Ascending aorta (tissue), 2 donors: ENCODE results near the gene CDKL5. TPM values are rescaled to one million over a fixed set of nuclear protein-coding genes. Genes with fewer than 3 reads are reported as not detected.

Experiments used
- DNase-seq, 2 donors: peaks; one replicate each; pipeline ENCODE4 v3.0.0-alpha.2; 2019; ENCODE audit warnings: low spot score in 2 of 2
- H3K27ac ChIP-seq, 2 donors: fragments of 200-600 bp; sonication (generic); one replicate each; pipeline ENCODE4 v1.5.1; 2016 to 2017; ENCODE audit warnings: mild to moderate bottlenecking in 1 of 2
- H3K27me3 ChIP-seq: fragments of 200-600 bp; sonication (generic); one replicate; pipeline ENCODE4 v1.5.1; 2017
- H3K36me3 ChIP-seq, 2 donors: fragments of 200-600 bp; sonication (generic); one replicate each; pipeline ENCODE4 v1.5.1; 2016
- H3K4me1 ChIP-seq, 2 donors: fragments of 200-600 bp; sonication (generic); one replicate each; pipeline ENCODE4 v1.5.1; 2016 to 2017; ENCODE audit warnings: mild to moderate bottlenecking in 1 of 2
- H3K4me3 ChIP-seq, 2 donors: fragments of 200-600 bp; sonication (generic); one replicate each; pipeline ENCODE4 v1.5.1; 2016 to 2017; ENCODE audit warnings: mild to moderate bottlenecking in 1 of 2
- H3K9me3 ChIP-seq, 2 donors: fragments of 200-600 bp; sonication (generic); one replicate each; pipeline ENCODE4 v1.5.1; 2016
- CTCF ChIP-seq, 3 experiments: fragments of 200-600 bp in 2 of 3; fragments of 450-650 bp in 1 of 3; sonication (generic) in 2 of 3; IDR thresholded peaks; one replicate each; pipeline ENCODE4 v1.5.1; 2016 to 2019; ENCODE audit warnings: antibody characterized with exemption in 3 of 3, mild to moderate bottlenecking in 1 of 3, moderate library complexity in 1 of 3
- intact Hi-C: fragments of 100-400 bp; cut with DNase I; formaldehyde crosslinking; loops from one replicate; pipeline ENCODE4 v1.15.1; 2023
- total RNA-seq: library from RNA; depleted of rRNA; stranded (reverse); fragments of >200 nt; gene quantifications from one replicate; pipeline ENCODE4 v1.1.0, GENCODE V29; 2016

CDKL5 gene
- total RNA-seq, 1 donor from 2014 or later = 18.6 TPM

- Histone ChIP-seq H3K27me3 (no peaks in the 10 kb centered on the region), H3K4me1 (no peaks in the 10 kb centered on the region), H3K9me3 (no peaks in the 10 kb centered on the region), H3K36me3 (no peaks in the 10 kb centered on the region), H3K27ac (no peak overlapping the region), H3K4me3 (no peak overlapping the region)
- intact Hi-C loops = no loop called here
- DNase-seq = no peak
- TF ChIP-seq CTCF (IDR thresholded peaks at IDR 0.05) = no peak
These were observed 31.6 kb downstream of the CDKL5 start for GRCh38 chrX:18457000-18457399.

GRCh38 chrX:18461431-18461830, 36.0 kb downstream of the CDKL5 start:
- TF ChIP-seq CTCF (IDR thresholded peaks at IDR 0.05) = no peak
- H3K4me3 ChIP-seq = no peak overlapping the region
- no peak for DNase-seq
- no peaks in the 10 kb centered on the region for H3K36me3 ChIP-seq
- no peaks in the 10 kb centered on the region for H3K9me3 ChIP-seq
- no peaks in the 10 kb centered on the region for H3K4me1 ChIP-seq
- no peak overlapping the region for H3K27ac ChIP-seq
- intact Hi-C loops = no loop called here
- no peaks in the 10 kb centered on the region for H3K27me3 ChIP-seq

GRCh38 chrX:18464499-18464898, 39.1 kb downstream of the CDKL5 start:
- no peak for TF ChIP-seq CTCF (IDR thresholded peaks at IDR 0.05)
- intact Hi-C loops = no loop called here
- H3K4me3 ChIP-seq = no peak overlapping the region

GRCh38 chrX:18465051-18465450, 39.6 kb downstream of the CDKL5 start:
- H3K4me1 ChIP-seq = no peaks in the 10 kb centered on the region
- intact Hi-C loops = no loop called here
- H3K36me3 ChIP-seq = no peaks in the 10 kb centered on the region
- no peak for DNase-seq
- TF ChIP-seq CTCF (IDR thresholded peaks at IDR 0.05) = no peak
- no peak overlapping the region for H3K27ac ChIP-seq
- no peaks in the 10 kb centered on the region for H3K9me3 ChIP-seq
- H3K4me3 ChIP-seq = no peak overlapping the region
- no peaks in the 10 kb centered on the region for H3K27me3 ChIP-seq

More at GRCh38 chrX:18464499-18464898, 39.1 kb downstream of the CDKL5 start:
- DNase-seq = no peak
- Histone ChIP-seq H3K9me3 (no peaks in the 10 kb centered on the region), H3K4me1 (no peaks in the 10 kb centered on the region), H3K36me3 (no peaks in the 10 kb centered on the region), H3K27me3 (no peaks in the 10 kb centered on the region), H3K27ac (no peak overlapping the region)

- Histone ChIP-seq H3K4me3 (no peak overlapping the region), H3K9me3 (no peaks in the 10 kb centered on the region), H3K4me1 (no peaks in the 10 kb centered on the region), H3K27me3 (no peaks in the 10 kb centered on the region), H3K27ac (no peak overlapping the region), H3K36me3 (no peaks in the 10 kb centered on the region)
- intact Hi-C loops = no loop called here
- DNase-seq = no peak
- TF ChIP-seq CTCF (IDR thresholded peaks at IDR 0.05) = no peak
These were observed 43.2 kb downstream of the CDKL5 start for GRCh38 chrX:18468599-18468998.

GRCh38 chrX:18471296-18471695, 45.9 kb downstream of the CDKL5 start:
- no peaks in the 10 kb centered on the region for H3K27me3 ChIP-seq
- intact Hi-C loops = no loop called here
- H3K36me3 ChIP-seq = no peaks in the 10 kb centered on the region
- DNase-seq = no peak
- H3K4me1 ChIP-seq = no peaks in the 10 kb centered on the region
- no peak overlapping the region for H3K27ac ChIP-seq
- no peak for TF ChIP-seq CTCF (IDR thresholded peaks at IDR 0.05)
- no peak overlapping the region for H3K4me3 ChIP-seq
- H3K9me3 ChIP-seq = no peaks in the 10 kb centered on the region
